ENCODE measurements around the gene SPTBN1.

DNA sequence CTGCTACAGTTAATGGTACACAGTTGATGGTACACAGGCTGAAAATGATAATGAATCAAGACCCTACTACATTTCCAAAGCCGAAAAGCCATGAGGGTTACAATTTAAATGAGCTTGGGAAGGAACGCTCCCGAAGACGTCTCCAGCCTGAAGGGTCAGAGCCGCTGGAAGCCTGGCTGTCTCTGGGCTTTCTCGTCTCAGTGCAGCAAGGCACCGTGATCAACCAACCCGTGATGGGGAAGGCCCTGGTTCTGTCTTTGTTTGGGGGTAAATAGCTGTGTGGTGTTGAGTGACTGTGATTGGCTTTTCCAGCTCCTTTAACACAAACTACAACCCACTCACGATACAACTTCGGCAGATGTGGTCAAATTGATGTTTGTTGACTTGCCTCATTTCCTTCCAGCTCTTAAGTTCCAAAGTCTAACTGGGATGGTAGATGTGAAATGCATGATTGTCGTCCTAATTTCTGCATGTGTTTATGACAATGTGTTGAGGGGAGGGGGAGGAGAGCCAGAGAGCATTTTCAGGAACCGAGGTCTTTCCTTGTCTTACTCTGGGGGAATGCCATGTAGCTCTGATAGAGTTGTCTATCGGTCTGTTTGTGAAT, 207.4 kb downstream of the SPTBN1 start:
- TF ChIP-seq, protein P1, sequence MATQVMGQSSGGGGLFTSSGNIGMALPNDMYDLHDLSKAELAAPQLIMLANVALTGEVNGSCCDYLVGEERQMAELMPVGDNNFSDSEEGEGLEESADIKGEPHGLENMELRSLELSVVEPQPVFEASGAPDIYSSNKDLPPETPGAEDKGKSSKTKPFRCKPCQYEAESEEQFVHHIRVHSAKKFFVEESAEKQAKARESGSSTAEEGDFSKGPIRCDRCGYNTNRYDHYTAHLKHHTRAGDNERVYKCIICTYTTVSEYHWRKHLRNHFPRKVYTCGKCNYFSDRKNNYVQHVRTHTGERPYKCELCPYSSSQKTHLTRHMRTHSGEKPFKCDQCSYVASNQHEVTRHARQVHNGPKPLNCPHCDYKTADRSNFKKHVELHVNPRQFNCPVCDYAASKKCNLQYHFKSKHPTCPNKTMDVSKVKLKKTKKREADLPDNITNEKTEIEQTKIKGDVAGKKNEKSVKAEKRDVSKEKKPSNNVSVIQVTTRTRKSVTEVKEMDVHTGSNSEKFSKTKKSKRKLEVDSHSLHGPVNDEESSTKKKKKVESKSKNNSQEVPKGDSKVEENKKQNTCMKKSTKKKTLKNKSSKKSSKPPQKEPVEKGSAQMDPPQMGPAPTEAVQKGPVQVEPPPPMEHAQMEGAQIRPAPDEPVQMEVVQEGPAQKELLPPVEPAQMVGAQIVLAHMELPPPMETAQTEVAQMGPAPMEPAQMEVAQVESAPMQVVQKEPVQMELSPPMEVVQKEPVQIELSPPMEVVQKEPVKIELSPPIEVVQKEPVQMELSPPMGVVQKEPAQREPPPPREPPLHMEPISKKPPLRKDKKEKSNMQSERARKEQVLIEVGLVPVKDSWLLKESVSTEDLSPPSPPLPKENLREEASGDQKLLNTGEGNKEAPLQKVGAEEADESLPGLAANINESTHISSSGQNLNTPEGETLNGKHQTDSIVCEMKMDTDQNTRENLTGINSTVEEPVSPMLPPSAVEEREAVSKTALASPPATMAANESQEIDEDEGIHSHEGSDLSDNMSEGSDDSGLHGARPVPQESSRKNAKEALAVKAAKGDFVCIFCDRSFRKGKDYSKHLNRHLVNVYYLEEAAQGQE (IDR thresholded peaks at IDR 0.05; ENCODE audit: unreplicated experiment), result no peak
- TF ChIP-seq, protein P2, sequence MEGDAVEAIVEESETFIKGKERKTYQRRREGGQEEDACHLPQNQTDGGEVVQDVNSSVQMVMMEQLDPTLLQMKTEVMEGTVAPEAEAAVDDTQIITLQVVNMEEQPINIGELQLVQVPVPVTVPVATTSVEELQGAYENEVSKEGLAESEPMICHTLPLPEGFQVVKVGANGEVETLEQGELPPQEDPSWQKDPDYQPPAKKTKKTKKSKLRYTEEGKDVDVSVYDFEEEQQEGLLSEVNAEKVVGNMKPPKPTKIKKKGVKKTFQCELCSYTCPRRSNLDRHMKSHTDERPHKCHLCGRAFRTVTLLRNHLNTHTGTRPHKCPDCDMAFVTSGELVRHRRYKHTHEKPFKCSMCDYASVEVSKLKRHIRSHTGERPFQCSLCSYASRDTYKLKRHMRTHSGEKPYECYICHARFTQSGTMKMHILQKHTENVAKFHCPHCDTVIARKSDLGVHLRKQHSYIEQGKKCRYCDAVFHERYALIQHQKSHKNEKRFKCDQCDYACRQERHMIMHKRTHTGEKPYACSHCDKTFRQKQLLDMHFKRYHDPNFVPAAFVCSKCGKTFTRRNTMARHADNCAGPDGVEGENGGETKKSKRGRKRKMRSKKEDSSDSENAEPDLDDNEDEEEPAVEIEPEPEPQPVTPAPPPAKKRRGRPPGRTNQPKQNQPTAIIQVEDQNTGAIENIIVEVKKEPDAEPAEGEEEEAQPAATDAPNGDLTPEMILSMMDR (conservative IDR thresholded peaks at IDR 0.05; ENCODE audit: low read depth in 2 of 2), result no peak
- TF ChIP-seq EZH2 (IDR thresholded peaks at IDR 0.05; ENCODE audit: low read depth, unreplicated experiment) (no peak), EZH2phosphoT487 (IDR thresholded peaks at IDR 0.05; ENCODE audit: unreplicated experiment) (no peak), STAT1 (IDR thresholded peaks at IDR 0.05; ENCODE audit: unreplicated experiment) (no peak), POLR2AphosphoS5 (IDR thresholded peaks at IDR 0.05; ENCODE audit: low read depth) (no peak)
- TF ChIP-seq, protein P3, sequence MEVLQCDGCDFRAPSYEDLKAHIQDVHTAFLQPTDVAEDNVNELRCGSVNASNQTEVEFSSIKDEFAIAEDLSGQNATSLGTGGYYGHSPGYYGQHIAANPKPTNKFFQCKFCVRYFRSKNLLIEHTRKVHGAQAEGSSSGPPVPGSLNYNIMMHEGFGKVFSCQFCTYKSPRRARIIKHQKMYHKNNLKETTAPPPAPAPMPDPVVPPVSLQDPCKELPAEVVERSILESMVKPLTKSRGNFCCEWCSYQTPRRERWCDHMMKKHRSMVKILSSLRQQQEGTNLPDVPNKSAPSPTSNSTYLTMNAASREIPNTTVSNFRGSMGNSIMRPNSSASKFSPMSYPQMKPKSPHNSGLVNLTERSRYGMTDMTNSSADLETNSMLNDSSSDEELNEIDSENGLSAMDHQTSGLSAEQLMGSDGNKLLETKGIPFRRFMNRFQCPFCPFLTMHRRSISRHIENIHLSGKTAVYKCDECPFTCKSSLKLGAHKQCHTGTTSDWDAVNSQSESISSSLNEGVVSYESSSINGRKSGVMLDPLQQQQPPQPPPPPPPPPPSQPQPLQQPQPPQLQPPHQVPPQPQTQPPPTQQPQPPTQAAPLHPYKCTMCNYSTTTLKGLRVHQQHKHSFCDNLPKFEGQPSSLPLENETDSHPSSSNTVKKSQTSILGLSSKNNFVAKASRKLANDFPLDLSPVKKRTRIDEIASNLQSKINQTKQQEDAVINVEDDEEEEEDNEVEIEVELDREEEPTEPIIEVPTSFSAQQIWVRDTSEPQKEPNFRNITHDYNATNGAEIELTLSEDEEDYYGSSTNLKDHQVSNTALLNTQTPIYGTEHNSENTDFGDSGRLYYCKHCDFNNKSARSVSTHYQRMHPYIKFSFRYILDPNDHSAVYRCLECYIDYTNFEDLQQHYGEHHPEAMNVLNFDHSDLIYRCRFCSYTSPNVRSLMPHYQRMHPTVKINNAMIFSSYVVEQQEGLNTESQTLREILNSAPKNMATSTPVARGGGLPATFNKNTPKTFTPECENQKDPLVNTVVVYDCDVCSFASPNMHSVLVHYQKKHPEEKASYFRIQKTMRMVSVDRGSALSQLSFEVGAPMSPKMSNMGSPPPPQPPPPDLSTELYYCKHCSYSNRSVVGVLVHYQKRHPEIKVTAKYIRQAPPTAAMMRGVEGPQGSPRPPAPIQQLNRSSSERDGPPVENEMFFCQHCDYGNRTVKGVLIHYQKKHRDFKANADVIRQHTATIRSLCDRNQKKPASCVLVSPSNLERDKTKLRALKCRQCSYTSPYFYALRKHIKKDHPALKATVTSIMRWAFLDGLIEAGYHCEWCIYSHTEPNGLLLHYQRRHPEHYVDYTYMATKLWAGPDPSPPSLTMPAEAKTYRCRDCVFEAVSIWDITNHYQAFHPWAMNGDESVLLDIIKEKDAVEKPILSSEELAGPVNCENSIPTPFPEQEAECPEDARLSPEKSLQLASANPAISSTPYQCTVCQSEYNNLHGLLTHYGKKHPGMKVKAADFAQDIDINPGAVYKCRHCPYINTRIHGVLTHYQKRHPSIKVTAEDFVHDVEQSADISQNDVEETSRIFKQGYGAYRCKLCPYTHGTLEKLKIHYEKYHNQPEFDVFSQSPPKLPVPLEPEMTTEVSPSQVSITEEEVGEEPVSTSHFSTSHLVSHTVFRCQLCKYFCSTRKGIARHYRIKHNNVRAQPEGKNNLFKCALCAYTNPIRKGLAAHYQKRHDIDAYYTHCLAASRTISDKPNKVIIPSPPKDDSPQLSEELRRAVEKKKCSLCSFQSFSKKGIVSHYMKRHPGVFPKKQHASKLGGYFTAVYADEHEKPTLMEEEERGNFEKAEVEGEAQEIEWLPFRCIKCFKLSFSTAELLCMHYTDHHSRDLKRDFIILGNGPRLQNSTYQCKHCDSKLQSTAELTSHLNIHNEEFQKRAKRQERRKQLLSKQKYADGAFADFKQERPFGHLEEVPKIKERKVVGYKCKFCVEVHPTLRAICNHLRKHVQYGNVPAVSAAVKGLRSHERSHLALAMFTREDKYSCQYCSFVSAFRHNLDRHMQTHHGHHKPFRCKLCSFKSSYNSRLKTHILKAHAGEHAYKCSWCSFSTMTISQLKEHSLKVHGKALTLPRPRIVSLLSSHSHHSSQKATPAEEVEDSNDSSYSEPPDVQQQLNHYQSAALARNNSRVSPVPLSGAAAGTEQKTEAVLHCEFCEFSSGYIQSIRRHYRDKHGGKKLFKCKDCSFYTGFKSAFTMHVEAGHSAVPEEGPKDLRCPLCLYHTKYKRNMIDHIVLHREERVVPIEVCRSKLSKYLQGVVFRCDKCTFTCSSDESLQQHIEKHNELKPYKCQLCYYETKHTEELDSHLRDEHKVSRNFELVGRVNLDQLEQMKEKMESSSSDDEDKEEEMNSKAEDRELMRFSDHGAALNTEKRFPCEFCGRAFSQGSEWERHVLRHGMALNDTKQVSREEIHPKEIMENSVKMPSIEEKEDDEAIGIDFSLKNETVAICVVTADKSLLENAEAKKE (CRISPR knock-in tag; IDR thresholded peaks at IDR 0.05), result no peak

All from GM23338 (cell line).